CD4-positive, alpha-beta T cell treated with Interleukin-4 for 4 hours (primary cell): ENCODE results near the gene TRAPPC12.
"Not testable (repeated sequence)": the region's sequence is repeated elsewhere in the genome, so short reads cannot be mapped to it uniquely, and the experiment has no call there.

Experiments used
- DNase-seq: peaks from one replicate; pipeline ENCODE4 v3.0.0-alpha.2; 2020

TRAPPC12 gene

DNA sequence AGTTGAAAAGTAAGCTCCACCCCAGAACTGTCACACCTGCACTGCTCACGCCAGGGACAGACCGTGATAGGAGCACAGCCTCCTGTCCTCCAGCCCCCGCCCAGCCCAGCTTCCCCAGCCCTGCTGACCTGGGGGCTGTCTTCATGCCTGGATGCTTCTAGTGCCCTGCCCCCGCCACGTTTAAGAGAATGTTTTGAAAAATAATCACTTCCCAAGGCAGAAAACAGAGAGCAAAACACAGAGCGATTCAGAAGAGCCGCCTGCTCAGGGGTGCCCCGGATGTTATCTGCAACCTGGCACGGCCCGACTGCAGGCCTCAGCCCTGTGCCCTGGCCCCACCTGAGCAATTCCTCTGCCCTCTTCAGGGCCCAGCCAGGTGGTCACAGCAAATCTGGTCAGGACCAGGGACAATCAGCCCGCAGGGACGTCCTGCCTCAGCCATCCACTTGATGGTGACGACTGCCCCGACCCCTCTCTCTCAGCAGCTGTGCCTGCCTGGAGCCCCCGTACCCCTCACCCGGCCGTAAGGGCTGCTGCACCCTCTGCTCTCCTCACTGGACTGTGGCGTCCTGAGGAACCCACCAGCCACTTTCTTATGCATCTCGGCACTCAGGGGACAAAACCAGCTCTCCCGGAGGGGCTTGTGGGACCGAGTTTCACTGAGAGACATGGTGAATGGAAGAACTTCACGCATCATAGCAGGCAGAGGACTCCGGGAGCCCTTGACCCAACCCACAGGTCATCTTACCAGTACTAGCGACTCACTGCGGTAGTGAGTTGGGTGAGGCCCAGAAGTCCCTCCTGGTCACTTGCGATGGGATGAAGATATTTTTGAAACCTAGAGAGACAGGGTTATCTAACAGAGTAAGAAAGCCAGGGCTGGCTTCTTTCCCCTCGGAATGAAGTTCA, 109.6 kb downstream of the TRAPPC12 start:
- no peak for DNase-seq

DNA sequence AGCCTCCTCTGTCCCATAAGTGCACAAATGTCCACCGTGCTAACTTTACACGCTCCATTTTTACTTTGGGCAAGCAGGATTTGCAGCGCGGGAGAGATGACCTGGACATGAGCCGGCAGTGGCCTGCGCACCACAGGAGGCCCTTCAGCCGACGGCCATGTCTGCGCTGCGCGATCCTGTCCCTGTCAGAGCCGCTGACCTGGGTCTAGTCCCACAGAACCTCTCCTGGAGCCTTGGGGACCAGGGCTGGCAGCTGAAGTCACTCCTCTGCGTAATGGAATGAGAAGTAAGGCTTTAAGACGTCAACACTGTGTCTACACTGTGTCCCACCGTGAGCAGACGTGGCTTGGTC, 110.2 kb downstream of the TRAPPC12 start:
- no peak for DNase-seq

DNA sequence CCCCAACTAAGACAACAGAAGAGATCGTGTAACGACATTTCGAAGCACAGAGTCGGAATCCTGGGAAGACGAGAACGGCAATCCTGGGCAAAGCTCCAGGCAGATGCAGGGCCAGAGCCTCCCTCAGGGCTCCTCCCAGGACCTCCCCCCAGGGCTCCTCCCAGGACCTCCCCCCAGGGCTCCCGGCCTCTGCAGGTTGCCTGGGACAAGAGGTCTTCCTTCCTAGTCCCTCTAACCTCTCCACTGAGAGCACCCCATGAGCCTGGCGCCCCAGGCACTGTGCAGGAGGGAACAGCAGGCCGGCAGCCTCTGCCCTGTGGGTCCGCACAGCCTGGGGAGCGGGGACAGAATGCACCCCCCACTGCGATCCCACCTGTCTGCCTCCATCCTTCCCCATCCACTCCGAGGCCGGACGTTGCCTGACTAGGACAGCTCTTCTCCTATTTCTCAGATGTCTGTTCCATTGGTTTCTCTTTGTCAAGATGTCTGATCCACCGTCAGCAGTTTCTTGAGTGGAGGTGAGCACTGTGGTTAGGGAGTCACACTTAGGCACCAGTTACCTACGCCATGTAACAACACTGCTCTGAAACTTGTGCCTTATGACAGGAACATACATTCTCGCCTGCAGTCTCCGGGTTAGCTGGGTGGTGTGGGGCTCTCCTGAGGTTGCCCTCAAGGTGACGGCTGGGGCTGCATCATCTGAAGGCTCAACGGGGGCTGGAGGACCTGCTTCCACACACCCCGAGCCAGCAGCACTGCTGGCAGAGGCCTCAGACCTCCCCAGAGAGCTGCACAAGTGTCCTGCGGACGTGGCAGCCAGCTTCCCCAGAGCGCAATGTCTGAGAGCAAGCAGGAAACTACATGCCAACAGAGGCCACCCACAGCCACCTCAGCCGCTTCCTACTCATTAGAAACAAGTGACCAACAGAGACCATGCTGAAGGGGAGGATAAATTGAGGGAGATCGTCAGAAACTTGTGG, 111.0 kb downstream of the TRAPPC12 start:
- DNase-seq: no peak

DNA sequence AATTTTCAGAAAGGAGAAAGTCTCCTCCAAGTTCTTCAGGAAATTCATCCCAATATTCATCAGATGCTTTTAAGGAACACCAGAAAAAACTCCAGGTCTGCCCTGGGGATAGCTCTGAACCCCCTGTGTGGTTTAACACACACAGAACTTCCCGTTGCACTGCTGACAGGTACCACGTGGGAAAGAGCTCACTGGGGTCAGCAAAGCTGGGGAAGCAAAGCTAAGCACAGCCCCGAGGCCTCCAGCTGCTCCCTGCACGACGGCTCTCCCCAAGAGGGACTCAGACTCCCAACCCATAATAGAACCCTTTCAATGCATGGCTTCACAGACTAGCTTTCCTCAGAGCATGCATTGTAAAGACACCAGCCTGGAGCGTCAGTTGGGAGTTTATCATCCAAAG, 111.8 kb downstream of the TRAPPC12 start:
- no peak for DNase-seq

DNA sequence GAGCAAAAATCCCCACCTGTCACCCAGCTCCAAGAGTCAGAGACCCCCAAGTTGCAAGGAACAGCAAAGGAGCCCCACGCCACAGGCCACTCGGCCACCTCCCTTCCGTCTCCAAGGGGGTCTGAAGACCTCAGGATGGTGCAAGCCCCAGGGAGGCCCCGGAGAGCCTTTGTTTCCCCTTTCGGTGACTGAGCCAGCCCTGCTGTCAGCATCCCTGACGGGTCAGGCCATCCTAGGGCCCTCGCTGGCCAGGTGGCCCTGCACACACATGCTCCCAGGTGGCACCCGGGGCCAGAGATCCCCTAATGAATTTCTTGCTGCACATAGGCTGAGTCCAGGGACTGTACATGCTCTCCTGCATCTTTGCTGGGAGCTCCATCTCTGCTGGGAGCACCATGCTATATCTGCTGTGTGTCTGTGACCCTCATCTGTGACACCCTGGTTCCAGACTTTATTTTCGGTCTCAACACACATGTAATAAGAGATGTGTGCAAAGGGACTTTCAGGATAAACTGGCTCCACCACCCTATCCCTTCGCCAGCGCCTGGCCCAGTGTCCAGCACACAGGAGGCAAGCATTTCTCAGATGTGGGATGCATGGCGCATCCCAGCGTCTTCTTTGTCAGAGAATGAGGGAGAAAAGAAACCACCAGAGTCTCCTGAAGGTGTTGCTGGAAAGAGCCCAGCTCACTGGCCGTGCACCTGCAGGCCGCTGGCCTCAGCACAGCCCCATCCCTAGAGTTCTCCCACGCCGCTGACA, 112.4 kb downstream of the TRAPPC12 start:
- no peak for DNase-seq

DNA sequence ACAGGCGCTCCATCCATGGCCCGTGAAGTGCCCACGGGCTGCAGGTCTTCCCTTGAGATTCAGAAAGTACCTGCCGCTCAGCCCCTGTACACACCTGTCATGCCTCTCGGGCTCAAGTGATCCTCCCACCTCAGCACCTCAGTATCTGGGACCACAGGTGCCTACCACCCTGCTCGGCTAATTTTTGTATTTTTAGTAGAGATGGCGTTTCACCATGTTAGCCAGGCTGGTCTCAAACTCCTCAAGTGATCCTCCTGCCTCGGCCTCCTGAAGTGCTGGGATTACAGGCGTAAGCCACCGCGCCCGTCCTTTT, 112.9 kb downstream of the TRAPPC12 start:
- not testable (repeated sequence) for DNase-seq

DNA sequence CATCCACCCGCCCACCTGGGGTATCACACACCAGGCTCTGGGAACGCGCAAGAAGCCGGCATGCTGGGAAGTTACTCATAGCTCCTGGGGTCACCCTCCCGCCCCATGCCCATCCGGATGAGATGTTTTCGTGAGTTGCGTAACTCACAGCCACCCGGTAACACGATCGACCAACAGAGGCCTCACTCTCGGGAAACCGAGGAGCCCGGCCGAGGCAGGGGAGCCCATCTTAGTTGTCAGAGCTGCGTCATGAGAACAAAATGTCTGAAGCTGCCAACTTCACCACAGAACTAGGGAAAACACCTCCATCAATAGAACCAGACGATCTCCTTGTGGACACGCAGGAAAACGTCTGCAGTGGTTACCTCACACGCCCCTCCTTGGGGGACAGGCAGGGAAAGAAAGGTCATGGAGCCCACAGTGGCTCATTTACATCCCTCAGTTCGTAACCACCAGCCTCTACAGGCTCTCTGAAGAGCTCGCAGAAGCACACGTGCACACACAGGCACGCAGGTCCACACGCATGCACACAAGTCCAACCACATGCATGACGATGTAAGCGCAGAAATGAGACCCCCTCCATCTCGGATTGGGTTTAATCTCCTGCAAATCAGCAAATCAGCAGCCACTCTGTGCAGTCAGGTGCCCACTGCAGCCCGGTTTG, 113.6 kb downstream of the TRAPPC12 start:
- DNase-seq: no peak

DNA sequence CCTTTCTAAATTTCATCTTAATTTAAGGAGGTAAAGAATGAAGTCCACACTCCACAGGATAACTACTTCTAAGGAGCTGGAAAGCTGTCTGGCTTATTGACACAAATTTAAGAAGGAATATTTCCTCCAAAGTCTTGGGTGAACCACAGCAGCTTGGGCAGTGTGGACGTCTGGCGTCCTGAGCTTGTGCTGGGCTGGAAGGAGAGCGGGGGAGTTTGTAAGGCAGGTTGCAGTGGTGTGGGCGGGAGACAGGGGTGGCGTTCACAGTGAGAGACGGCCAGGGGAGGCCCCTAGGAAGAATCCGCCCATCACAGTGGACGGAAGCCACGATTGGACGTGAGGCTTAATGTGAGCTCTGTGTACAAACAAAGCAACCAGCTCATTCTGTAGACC, 114.1 kb downstream of the TRAPPC12 start:
- DNase-seq: no peak

DNA sequence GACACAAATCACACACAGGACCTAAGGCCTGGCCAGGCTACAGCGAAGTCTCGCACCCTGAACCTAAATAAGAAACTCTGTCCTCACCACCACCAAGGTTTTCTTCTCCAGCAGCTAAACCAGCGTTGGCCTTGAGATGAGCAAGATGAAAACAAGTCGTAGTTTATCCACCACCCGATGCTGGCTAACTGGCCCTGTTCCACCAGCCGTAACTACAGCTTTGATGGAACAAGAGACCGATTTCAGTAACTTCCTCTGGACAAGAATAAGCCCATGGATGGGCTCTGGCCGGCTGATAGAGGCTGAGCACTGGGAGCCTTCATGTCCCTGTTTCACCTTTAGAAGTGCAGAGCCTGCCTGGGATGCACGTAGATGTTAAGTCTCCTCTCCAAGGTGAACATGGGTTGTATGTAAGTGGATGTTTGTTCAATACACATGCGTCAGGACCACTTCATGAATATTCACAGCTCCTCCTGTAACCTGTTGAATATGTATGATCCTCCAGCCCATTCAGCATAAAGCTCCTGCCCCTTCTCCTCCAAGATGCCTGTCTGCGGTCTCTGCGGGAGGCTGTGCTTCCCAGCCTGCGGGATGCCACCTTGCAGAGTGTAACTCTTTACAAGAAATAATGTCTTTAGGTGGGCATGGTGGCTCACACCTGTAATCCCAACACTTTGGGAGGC, 115.6 kb downstream of the TRAPPC12 start:
- DNase-seq: no peak

DNA sequence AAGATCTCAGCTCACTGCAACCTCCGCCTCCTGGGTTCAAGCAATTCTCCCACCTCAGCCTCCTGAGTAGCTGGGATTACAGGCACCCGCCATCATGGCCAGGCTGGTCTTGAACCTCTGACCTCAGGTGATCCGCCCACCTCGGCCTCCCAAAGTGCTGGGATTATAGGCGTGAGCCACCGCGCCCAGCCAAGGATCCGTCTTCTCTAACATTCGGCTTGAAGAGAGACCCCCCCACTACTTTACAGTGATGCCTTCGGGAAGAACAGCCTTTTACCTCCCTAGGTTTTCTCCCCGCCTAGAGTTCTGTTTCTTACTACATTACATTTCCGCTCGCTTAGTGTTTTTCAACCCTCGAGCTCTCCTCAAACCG, 117.2 kb downstream of the TRAPPC12 start:
- DNase-seq: not testable (repeated sequence)

DNA sequence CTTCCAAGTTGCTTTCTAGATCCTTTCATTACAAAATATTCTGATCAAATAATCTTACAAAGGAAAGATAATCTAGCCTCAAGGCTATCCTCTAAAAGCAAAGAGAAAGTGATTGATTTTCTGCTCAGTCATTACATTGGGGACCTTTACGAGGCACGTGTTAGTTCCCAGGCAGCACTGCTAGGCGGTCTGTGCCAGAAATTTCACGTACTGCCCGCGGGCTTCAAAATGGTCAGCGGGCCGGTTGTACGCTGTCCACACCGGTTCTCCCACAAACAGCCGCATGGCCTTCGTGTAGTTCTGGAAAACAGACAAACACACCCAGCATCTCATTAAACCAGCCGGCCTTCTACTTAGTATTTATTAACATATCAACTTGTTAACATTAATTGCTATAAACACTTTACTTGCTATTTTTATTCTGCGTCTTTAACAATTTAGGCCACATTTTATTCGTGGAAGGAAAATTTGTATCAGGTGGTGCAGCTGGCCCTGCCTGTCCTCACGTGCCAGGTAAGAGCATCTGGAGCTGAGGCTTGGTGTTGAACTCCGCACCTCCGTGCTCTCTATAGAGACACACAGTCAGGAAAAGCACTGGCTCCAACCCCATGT, 119.4 kb downstream of the TRAPPC12 start:
- no peak for DNase-seq

DNA sequence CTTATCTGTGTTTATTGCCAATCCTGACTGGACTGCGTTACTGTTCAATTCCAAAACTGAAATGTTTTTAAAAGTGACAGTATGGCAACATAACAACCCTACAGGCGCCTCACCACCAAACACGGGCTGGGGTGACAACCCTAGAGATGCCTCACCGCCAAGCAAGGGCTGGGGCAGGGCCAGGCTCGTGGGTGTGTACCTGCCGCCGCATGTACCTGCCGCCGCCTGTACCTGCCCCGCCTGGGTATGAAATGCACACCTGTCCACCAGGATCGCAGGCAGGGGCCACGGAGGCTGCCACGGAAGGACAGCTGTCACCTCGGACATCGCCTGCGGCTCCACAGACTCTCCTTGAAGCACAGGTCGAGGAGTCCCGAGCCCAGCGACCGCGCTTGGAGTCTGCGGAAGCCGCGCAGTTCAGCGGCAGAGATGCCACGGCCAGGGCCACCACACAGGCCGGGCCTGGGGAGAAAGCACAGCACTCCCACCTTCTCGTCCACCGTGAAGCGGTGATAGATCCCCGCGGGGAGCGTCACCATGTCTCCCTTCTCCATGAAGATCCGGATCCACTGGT, 120.9 kb downstream of the TRAPPC12 start:
- DNase-seq: no peak

DNA sequence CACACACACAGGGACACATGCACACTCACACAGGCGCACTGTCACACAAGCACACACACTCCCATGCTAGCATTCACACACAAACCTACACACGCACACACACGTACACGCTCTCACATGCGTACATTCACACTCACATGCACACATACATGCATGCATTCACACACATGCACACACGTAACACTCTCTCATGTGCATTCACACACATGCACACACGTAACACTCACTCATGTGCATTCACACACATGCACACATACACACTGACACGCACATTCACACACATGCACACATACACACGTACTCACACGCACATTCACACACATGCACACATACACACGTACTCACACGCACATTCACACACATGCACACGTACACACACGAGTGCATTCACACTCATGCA, 123.6 kb downstream of the TRAPPC12 start:
- no peak for DNase-seq

DNA sequence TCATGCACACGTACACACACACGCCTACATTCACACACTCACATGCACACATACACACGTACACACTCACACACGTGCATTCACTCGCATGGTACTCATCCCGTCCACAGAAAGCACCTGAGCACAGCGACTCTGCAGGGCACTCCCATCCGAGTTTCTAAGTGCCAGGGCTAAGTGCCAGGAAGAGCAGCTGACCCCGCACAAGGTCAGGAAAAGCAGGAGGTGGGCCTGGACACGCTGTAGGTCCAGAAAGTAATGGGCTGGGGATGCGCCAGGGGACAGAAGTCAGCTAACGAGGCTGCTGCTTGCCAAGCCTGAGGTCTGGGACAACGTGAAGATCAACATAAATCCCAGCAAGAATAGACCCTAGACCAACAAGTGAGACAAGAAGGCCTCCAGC, 124.0 kb downstream of the TRAPPC12 start:
- no peak for DNase-seq

DNA sequence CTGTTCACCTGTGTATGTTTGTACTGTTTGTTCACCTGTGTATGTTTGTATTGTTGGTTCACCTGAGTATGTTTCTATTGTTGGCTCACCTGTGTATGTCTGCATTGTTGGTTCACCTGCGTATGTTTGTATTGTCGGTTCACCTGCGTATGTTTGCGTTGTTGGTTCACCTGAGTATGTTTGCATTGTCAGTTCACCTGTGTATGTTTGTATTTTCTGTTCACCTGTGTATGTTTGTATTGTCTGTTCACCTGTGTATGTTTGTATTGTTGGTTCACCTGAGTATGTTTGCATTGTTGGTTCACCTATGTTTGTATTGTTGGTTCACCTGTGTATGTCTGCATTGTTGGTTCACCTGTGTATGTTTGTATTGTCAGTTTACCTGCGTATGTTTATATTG, 125.2 kb downstream of the TRAPPC12 start:
- DNase-seq: no peak

DNA sequence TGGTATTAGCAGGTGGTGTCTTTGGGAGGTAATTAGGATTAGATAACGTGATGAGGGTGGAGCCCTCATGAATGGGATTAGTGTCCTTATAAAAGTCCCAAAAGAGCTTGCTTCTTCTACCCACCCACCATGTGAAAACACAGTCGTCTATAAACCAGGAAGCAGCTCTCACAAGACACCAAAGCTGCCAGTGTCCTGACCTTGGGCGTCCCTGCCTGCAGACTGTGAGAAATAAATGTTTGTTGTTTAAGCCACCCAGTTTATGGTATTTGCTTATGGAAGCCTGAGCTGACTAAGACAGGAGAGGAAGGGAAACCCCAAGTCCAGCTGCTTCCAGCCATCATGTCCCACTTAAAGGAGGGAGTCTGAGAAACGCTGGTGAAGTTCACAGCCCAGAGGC, 126.3 kb downstream of the TRAPPC12 start:
- DNase-seq: no peak

DNA sequence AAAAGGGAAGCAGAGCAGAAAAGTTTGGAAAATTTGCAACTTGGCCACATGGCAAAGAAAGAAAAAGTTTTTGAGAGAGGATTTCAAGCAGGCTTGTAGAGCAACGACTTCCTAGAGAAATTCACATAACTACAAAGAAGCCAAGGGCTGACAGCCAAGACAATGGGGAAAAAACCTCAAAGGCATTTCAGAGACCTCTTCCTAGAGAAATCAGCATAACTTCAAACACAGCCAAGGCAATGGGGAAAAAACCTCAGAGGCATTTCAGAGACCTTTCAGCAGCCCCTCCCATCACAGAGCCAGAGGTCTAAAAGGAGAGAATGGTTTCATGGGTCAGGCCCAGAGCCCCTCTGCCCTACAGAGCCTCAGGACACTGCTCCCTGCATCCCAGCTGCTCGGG, 132.6 kb downstream of the TRAPPC12 start:
- no peak for DNase-seq

DNA sequence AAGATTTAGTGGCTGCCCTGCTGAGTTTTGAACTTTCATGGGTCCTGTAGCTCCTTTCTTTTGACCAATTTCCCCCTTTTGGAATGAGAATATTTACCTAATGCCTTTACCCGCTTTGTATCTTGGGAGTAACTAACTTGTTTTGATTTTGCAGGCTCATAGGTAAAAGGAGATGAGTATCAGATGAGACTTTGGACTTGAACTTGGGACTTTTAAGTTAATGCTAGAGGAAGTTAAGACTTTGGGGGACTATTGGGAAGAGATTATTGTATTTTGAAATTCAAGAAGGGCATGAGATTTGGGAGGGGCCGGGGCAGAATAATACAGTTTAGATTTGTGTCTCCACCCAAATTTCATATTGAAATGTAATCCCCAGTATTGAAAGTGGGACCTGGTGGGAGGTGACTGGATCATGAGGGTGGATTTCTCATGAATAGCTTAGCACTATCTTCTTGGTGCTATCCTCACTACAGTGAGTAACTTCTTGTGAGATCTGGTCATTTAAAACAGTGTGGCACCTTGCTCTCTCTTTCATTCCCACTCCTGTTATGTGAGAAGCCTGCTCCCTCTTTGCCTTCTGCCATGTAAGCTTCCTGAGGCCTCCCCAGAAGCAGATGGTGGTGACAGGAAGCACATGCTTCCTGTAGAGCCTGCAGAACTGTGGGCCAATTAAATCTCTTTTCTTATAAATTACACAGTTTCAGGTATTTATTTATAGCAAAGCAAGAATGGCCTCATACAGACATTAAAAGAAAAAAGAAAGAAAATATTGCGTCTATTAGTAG, 133.7 kb downstream of the TRAPPC12 start:
- DNase-seq: no peak

DNA sequence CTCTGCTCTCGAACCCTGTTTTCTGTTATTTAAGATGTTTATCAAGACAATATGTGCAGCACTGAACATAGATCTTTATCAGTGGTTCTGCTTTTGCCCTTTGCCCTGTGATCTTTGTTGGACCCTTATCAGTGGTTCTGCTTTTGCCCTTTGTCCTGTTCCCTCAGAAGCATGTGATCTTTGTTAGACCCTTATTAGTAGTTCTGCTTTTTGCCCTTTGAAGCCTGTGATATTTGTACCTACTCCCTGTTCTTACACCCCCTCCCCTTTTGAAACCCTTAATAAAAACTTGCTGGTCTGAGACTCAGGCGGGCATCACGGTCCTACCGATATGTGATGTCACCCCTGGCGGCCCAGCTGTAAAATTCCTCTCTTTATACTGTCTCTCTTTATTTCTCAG, 135.9 kb downstream of the TRAPPC12 start:
- not testable (repeated sequence) for DNase-seq

DNA sequence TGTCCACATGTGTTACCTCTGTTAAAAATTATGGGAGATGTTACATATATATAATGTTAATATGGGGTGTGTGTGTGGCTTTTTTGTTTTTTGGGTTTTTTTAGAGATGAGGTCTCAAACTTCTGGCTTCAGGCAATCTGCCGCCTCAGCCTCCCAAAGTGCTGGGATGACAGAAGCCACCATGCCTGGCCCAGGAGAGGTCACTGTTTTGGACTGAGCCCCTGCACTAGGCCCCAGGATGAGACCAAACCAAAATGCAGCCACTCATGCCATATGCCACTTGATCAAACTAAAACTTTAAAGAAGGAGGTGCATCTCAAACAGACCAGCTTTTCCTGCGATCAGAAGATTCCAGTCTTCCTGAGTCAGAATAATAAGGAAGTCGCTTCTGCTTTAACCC, 137.3 kb downstream of the TRAPPC12 start:
- DNase-seq: no peak
